Activated naive CD4-positive, alpha-beta T cell treated with anti-CD3 and anti-CD28 coated beads, Interleukin-2, amount 50 U/mL, for 72 hours (primary cell): Measurements from ENCODE around the gene NUP214. TPM values are rescaled to one million over a fixed set of nuclear protein-coding genes. Genes with fewer than 3 reads are reported as not detected.
A peak's percentile ranks its signal among the peaks of the same experiment; 100 is the strongest.

Experiments
- ATAC-seq, 2 donors: fragments of 150-1000 bp; cut with Tn5 transposase; 2 replicates each; pipeline ENCODE4 v1.10.0; 2021; ENCODE audit warnings: mild to moderate bottlenecking in 2 of 2, moderate library complexity in 2 of 2
- DNase-seq, 2 donors: peaks; one replicate each; pipeline ENCODE4 v3.0.0; 2021 to 2022; ENCODE audit warnings: low spot score in 2 of 2
- H3K27ac Mint-ChIP-seq, 2 donors: one replicate each; pipeline ENCODE4 v1.8.0; 2022; ENCODE audit warnings: mild to moderate bottlenecking in 2 of 2, mixed read lengths in 2 of 2
- H3K36me3 Mint-ChIP-seq, 2 donors: one replicate each; pipeline ENCODE4 v1.8.0; 2022; ENCODE audit warnings: mixed read lengths in 2 of 2
- H3K9me3 Mint-ChIP-seq, 2 donors: one replicate each; pipeline ENCODE4 v1.8.0; 2022; ENCODE audit warnings: mixed read lengths in 2 of 2
- total RNA-seq, 2 donors: library from RNA; stranded (reverse); gene quantifications; one replicate each; pipeline ENCODE4 v1.2.3, GENCODE V29; 2022

The NUP214 gene
- total RNA-seq = 10 to 100 TPM; 46.4 to 75.5 TPM

DNA sequence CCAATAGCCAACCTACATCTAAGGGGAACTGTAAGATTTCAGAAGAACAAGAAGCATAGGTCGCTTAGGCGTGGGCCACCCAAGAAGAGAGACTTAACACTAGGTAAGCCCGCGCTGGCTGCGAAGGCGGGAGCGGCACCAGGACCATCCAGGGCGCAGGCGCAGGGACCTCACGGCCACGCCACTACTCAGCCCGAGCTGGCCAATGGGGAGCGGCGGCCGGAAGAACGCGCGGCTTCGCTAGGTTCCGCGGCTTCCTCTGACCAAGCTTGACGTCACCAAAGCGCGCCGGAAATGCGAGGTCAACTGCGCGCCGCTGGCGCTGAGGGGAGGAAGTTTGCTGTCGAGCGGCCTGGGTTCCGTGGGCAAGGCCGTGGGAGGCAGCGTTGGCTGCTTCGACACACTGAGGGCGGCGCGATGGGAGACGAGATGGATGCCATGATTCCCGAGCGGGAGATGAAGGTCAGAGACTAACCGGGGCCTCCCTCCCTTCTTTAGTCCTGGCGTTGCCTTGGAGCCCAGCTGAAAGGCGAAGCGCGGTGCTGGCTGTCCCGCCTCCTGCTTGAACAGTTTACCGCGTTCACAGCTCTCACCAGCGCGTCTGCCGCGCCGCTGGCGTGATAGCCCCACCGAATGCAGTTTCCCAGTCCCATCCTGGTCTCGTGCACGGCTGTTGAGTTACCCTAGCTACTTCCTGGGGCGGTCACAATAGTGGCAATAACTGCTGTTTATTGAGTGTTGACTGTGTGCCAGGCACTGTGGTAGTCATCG lies at the start of gene NUP214:
TSS of gene NUP214 (plus strand) at position 299 of the 771 bp plus-strand sequence. CDS start at position 418, 119 bp downstream.
- Mint-ChIP-seq H3K36me3 (peaks cover 21 to 23% of the 10 kb centered on the region in 2 donors), H3K9me3 (no peaks in the 10 kb centered on the region), H3K27ac (peak within 1 kb of the TSS; percentile 97)
- DNase-seq (peak; percentile 99), ATAC-seq (peak; percentile 99)

GRCh38 chr9:131076347-131077195 lies 48.8 kb upstream of the NUP214 start:
- DNase-seq = no peak
- no peaks in the 10 kb centered on the region for H3K9me3 Mint-ChIP-seq
- ATAC-seq = no peak
- no peaks in the 10 kb centered on the region for H3K36me3 Mint-ChIP-seq
- H3K27ac Mint-ChIP-seq = no peak overlapping the region

DNA sequence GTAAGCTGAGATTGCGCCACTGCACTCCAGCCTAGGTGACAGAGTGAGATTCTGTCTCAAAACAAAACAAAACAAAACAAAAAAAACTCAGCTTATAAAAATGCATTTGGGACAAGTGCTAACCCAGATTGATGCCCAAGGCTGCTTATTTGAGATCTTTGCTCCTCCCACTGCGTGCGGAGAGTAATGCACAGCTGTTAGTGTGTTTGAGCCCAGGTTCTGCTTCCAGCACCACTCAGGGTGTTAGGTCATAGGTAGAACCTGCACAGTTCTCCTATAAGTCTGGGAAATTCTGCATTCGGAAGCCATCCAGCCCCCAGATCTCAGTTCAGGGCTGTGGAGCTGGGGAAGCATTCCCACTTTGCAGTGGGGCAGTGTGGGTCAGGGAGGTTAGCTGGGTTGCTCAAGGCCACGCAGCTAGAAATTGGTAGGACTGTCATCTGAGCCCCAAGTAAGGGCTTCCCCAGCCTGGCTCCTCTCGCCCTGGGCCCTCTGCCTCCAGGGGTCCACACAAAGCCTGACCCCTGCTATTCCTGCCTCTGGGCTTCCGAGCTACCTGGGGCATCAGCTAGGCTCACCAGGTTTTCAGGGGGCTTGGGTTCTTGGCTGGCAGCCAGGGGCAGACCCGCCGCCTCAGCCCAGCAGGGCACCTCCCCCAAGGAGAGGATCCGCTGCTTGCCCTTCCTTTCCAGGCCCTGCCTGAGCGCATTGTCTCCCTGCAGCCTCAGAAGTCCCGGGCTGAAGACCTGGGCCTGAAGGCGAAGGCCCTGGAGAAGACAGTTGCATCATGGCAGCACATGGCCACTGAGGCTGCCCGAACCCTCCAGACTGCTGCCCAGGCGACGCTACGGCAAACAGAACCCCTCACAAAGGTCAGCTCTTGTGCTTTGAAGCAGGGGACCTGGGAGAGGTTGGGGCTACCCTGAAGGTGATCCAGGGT lies 46.7 kb upstream of the NUP214 start:
- H3K36me3 Mint-ChIP-seq = no peaks in the 10 kb centered on the region
- ATAC-seq = no peak
- H3K9me3 Mint-ChIP-seq = no peaks in the 10 kb centered on the region

GRCh38 chr9:131080589-131080988 lies 44.8 kb upstream of the NUP214 start:
- H3K27ac Mint-ChIP-seq = no peak overlapping the region
- DNase-seq (no peak), ATAC-seq (no peak)
- no peaks in the 10 kb centered on the region for H3K9me3 Mint-ChIP-seq
- no peaks in the 10 kb centered on the region for H3K36me3 Mint-ChIP-seq

More for the DNA sequence above, 46.7 kb upstream of the NUP214 start:
- no peak overlapping the region for H3K27ac Mint-ChIP-seq
- no peak for DNase-seq

DNA sequence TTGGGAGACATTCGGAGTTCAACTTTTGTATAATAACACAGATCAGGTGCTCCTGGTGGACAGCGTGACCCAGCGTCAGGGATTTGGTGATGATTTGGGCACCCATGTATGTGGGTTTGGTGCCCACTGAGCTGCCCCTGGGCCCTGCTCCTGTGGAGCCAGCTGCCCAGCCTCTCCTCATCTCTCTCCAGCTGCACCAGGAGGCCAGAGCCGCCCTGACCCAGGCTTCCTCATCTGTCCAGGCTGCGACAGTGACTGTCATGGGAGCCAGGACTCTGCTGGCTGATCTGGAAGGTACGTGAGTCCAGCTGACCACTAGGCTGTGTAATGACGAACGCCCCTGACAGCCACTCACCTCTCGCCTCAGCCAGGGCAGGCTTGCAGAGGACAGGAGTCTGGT lies 43.5 kb upstream of the NUP214 start:
- H3K27ac Mint-ChIP-seq = peak overlapping the region in 1 of 2 donors; percentile 59
- H3K9me3 Mint-ChIP-seq = no peaks in the 10 kb centered on the region
- no peaks in the 10 kb centered on the region for H3K36me3 Mint-ChIP-seq
- ATAC-seq (no peak), DNase-seq (no peak)

GRCh38 chr9:131082774-131083512 lies 42.4 kb upstream of the NUP214 start:
- DNase-seq = no peak
- H3K9me3 Mint-ChIP-seq = no peaks in the 10 kb centered on the region
- H3K36me3 Mint-ChIP-seq = no peaks in the 10 kb centered on the region
- ATAC-seq = no peak
- no peak overlapping the region for H3K27ac Mint-ChIP-seq

GRCh38 chr9:131084661-131085369 lies 40.6 kb upstream of the NUP214 start:
- ATAC-seq (no peak), DNase-seq (no peak)
- Mint-ChIP-seq H3K9me3 (no peaks in the 10 kb centered on the region), H3K36me3 (no peaks in the 10 kb centered on the region), H3K27ac (no peak overlapping the region)

DNA sequence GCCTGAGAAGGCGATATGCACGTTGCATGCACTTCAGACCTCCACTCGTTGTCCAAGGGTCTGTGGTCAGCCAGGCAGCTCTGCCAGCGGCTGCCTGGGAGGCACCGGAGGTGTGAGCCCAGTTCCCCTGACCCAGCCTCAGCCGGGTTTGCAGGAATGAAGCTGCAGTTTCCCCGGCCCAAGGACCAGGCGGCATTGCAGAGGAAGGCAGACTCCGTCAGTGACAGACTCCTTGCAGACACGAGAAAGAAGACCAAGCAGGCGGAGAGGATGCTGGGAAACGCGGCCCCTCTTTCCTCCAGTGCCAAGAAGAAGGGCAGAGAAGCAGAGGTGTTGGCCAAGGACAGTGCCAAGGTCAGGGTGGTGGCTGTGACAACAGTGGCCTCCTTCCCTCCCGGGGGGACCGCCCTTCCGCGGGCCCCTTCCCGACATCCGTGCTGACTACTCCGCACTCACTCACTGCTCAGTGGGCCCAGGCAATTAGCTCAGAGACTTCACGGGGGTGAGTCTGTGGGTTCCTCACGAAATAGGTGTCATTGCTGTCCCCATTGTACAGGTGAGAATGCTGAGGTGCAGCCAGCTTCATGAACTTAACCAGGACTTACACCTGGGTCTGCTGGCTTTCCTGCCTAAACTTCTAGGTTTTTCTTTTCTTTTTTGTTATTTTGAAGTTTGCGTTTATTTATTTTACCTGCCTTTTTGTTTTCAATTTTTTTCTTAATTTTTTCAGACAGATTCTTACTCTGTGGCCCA lies 39.8 kb upstream of the NUP214 start:
- H3K27ac Mint-ChIP-seq = no peak overlapping the region
- H3K36me3 Mint-ChIP-seq = no peaks in the 10 kb centered on the region
- no peak for DNase-seq
- no peak for ATAC-seq
- H3K9me3 Mint-ChIP-seq = no peaks in the 10 kb centered on the region

DNA sequence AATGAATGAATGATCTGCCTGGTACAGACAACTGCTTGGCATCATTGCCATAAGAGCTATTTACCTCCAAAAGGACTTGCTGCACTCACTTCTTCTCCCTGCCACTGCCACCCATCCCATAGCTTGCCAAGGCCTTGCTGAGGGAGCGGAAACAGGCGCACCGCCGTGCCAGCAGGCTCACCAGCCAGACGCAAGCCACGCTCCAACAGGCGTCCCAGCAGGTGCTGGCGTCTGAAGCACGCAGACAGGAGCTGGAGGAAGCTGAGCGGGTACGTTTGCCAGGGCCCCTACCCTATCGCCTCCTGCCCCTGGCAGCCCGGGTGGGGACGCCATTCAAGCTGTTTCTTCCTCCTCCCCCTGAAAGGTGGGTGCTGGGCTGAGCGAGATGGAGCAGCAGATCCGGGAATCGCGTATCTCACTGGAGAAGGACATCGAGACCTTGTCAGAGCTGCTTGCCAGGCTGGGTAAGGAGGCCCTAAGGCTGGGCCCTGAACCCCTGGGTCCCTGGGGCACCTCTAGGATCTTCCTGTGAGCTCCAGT lies 38.0 kb upstream of the NUP214 start:
- DNase-seq (no peak), ATAC-seq (no peak)
- no peak overlapping the region for H3K27ac Mint-ChIP-seq
- no peaks in the 10 kb centered on the region for H3K36me3 Mint-ChIP-seq
- H3K9me3 Mint-ChIP-seq = no peaks in the 10 kb centered on the region

GRCh38 chr9:131090025-131090787 lies 35.2 kb upstream of the NUP214 start:
- Mint-ChIP-seq H3K9me3 (no peaks in the 10 kb centered on the region), H3K36me3 (no peaks in the 10 kb centered on the region), H3K27ac (no peak overlapping the region)
- DNase-seq (no peak), ATAC-seq (no peak)

DNA sequence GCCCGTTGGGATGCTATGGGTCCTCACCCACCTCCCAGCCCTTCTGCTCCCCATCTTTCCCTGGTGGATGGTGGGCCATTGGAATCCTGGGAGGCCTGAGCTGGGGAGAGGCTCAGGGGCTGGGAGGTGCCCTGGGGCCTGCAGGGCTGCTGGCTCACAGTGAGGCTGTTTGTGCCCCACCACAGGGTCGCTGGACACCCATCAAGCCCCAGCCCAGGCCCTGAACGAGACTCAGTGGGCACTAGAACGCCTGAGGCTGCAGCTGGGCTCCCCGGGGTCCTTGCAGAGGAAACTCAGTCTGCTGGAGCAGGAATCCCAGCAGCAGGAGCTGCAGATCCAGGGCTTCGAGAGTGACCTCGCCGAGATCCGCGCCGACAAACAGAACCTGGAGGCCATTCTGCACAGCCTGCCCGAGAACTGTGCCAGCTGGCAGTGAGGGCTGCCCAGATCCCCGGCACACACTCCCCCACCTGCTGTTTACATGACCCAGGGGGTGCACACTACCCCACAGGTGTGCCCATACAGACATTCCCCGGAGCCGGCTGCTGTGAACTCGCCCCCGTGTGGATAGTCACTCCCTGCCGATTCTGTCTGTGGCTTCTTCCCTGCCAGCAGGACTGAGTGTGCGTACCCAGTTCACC lies 33.9 kb upstream of the NUP214 start:
- Mint-ChIP-seq H3K36me3 (peaks cover 0 to 5% of the 10 kb centered on the region in 2 donors), H3K9me3 (no peaks in the 10 kb centered on the region), H3K27ac (no peak overlapping the region)
- DNase-seq = no peak
- no peak for ATAC-seq

DNA sequence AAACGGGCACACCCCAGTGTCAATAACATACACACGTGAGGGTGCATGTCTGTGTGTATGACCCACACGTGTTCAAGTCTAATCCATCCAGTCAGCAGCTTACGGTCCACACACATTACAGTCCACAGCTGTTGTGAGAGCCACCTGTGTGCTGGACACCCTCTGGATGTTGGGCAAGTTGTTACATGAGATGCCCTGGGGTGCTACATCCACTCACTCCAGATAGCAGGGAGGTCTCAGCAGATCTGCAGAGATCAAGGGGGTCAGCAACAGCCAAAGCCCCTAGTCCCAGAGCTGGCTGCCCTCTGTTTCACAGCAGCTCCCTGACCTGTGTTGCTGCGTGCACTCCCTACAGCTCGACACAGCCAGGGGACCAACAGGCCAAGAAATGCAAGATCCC lies 33.4 kb upstream of the NUP214 start:
- Mint-ChIP-seq H3K9me3 (no peaks in the 10 kb centered on the region), H3K36me3 (peaks cover 0 to 5% of the 10 kb centered on the region in 2 donors), H3K27ac (no peak overlapping the region)
- ATAC-seq (no peak), DNase-seq (no peak)

GRCh38 chr9:131092548-131093440 lies 32.6 kb upstream of the NUP214 start:
- DNase-seq (no peak), ATAC-seq (no peak)
- Mint-ChIP-seq H3K36me3 (peaks cover 0 to 9% of the 10 kb centered on the region in 2 donors), H3K27ac (no peak overlapping the region), H3K9me3 (no peaks in the 10 kb centered on the region)
